HG02885 (cell line): Measurements from ENCODE around the gene CAMK1D.

Source experiments
- ATAC-seq: cut with Tn5 transposase; IDR thresholded peaks from one replicate; pipeline ENCODE4 v1.9.1; 2021; ENCODE audit warnings: mild to moderate bottlenecking; ENCODE audit not compliant: unreplicated experiment, poor library complexity

CAMK1D gene

DNA sequence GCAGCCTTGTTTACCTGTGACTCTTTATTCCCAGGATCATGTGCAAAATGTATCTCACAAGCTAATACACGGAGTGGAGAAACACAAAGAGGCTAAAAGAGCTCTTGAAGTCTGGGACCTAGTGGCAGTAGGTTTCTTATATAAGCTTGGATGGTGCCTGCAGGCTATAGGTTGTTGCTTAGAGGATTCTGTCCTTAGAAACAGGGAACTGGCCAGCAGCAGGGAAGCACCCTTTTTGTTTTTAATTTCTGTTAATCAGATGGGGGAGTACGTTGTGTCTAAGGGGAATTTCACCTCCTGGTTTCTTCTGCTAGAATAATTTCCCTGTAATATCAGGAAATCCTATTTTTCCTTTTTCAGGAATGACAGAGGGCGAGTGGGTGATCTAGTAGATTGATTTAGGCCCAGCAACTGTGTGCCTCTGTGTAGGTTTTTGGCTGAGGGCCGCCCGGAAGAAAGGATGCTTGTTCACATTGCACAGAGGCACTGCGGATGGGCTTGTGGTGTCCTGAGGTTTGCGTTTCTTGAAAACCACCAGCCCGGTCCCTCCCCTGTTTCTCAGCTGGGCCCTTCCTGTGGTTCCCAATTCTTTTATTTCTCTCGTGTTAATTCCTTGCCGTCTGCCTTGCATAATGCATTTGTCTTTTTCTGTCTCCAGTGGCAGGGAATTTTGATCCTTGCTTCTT, 158.0 kb downstream of the CAMK1D start:
- no peak for ATAC-seq

DNA sequence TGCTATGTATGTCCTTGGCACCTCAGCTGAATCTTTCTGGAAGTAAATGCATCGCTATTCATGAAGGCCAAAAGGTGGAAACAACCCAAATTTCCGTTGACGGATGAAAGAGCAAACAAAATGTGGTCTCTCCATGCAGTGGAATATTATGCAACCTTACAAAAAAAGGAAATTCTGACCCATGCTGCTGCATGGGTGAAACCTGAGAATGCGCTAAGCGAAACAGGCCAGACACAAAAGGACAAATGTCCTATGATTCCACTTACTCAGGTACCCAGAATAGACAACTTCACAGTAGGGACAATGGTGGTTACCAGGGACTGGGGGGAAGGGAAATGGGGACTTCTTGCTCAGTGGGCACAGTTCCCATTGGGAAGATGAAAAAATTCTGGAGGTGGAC, 158.8 kb downstream of the CAMK1D start:
- ATAC-seq = no peak

DNA sequence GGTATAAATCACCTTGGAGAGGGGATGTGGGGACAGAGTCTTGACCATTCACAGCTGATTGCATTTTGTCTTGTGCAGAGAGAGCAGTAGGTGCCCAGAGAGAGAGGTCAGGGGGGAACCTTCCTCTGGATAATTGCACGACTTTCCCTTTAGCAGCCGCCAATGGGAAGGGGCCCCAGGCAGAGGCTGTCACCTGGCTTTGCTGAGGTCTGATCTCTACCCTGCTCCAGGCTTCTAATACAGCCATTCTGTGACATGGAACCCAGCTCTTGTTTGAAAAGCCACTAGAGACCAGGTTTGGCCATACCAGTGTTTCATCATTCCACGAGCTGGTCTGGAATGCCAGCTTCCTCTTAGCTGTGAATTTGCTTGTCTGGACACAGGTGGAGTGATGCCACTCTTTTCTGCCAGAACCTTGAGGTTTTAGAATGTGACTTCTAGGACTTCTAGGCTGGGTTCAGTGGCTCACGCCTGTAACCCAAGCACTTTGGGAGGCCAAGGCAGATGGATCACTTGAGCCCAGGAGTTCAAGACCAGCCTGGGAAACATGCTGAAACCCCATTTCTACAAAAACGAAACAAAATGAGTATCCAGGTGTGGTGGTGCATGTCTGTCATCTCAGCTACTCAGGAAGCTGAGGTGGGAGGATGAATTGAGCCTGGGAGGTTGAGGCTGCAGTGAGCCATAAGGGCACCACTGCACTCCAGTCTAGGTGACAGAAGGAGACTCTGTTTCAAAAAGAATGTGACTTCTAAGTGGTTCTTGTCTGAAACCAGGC, 159.9 kb downstream of the CAMK1D start:
- ATAC-seq = no peak

DNA sequence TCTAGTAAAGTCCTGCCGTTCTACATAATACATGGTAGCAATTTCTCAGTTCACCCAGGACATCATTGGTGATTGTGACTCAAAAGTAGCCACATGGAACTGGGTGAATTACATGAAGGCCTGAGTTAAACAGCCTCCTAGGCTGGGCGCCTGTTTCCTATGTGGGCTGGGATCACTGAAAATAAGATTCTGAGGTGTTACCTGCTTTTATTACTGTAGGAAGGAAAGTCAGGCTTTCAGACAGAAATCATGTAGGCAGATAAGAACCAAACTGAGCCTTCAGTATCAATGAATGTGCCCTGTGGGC, 160.4 kb downstream of the CAMK1D start:
- ATAC-seq = no peak

DNA sequence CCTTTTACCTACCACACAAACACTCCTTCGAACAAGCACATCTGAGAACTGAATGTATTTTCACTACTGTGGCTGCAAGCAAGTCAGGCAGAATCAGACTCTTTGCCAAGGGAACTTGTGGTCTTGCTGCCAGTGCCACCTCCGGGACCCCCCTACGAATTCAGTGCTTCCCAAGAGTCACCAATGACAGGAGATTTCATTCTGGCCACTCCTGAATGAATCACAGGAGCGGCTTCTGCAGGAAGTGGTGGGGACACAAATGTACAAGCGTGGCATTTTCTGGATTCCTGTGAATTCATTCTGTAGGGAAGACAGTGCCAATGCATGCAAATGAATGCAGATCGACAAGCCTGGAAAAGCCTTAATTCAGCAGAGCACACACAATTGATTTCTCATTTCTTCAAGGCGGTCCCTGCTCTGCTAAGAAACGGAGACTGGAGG, 161.2 kb downstream of the CAMK1D start:
- ATAC-seq = no peak

DNA sequence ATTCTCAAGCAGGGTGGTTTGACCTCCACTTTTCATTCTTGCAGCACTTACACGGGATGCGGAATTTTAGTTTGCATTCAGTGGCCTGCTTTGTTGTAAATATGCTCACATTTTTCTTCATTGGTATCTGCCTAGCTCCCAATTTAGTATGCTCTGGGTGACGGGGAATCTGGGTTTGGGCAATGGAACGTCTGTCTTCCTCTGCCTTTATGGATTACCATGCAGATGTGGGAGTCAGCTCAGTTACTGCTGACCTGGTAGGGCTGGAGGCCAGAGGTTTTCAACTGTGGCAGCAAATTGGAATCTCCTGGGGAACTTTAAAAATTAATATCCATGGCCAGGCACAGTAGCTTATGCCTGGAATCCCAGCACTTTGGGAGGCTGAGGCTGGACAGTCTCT, 161.6 kb downstream of the CAMK1D start:
- ATAC-seq = no peak

DNA sequence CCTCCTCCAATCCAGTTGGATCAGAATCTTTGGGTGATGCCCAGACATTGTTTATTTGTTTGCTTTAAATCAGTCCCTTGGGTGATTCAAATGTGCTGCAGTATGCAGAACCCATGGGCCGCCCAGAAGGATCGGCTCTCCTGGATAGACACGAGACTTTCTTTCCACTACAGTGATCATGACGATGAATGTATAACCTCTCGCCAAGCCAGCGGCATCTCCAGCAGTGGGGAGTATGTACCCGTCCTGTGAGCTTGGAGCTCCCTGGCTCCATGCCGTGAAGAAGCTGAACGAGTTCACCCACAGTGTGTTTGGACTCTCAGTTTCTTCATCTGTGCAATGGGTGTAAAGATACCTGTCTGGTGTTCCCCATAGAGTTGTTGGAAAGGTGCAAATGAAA, 162.3 kb downstream of the CAMK1D start:
- no peak for ATAC-seq

DNA sequence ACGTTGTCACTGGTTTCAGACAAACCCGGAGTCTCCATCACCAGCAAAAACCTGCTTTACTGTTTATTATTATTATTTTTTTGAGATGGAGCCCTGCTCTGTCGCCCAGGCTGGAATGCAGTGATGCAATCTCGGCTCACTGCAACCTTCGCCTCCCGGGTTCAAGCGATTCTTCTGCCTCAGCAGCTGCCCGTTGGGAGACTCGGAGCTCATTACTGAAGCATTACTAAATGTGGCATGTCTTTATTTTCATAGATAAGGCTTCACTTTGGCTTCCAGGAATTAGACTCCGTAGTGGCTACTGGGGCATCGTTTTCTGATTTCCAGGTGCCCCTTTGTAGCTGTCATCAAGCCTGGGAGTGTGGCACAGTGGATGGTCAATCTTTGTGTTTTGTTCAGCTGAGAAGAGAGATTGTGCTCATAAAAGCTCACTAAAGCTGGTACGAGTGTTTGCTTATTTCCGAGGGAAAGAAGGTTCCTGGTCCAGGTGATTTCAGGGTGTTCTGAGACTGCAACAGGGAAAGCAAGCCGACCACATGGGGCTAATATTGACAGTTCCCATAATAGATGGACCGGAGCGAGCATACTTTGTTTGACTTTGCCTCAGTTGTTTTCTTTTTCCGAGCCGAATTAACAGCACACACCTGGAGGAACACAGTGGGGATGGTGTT, 163.1 kb downstream of the CAMK1D start:
- ATAC-seq = no peak

DNA sequence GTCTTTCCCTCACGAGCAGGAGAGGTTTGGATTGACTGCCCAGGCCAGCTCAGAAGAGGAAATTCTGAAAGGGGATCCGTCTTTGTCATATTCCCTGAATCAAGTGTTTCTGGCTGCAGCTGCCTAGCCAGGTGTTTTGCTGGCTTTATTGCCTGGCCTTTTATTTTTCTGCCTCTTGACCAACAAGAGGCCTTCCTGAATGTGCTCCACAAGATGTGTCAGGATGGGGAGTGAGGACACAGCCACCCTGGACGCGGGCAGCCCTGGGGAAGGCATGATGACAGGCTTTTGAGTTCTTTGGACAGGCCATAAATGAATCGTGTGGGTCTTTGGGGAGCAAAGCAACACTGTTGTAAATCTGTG, 163.6 kb downstream of the CAMK1D start:
- ATAC-seq = no peak

DNA sequence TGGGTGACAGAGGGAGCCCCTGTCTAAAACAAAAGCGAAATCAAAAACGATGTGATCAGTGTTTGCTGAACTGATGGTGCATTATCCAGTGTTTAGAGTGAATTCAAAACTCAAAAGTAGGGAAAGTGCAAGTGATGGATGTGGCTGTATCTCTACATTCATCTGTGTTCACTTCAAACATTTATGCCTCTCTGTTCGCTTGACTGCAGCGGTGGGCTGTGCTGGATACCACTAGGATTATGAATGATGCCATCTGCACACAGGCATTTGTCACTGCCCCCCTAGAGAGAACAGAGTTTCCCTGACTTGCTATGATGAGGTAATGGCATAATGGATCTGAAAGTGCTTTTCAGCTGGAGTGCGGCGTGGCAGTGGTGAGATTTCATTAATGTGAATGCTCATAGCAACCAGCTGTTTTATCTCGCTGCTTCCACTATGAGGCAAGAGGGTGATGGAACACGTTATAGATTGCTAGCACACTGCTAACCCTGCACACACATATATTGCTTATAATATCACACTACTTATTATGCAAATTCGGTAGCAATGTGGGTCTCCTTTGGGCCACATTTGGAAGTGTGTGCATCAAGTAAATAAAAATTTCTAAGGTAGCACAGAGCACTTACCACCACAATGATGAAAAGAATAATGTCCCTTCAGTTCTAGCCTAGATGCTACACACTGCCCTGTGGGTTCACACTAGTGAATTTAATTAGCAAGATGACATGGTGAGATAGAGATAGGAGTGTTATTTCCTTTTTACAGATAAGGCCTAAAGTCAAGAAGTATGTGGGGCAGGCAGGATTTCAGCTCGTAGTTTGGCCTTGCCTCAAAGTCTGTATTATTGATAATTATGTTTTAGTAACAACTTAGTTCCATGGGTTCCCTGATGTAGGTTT, 164.7 kb downstream of the CAMK1D start:
- no peak for ATAC-seq

DNA sequence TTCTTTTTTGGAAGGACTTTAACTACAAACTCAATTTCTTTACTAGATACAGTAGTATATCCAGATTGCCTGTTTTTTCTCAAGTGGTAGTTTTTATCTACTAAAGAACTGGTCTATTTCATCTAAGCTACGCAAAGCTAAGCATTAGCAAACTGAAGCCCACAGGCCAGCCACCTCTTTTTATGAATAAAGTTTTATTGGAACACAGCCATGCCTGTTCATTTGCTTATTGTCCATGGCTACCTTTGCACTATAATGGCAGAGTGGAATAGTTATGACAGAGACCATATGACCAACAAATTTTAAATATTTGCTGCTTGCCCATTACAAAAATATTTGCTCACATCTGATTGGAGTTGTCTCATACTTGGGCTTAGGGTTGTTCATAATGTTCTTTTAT, 168.7 kb downstream of the CAMK1D start:
- ATAC-seq = no peak

DNA sequence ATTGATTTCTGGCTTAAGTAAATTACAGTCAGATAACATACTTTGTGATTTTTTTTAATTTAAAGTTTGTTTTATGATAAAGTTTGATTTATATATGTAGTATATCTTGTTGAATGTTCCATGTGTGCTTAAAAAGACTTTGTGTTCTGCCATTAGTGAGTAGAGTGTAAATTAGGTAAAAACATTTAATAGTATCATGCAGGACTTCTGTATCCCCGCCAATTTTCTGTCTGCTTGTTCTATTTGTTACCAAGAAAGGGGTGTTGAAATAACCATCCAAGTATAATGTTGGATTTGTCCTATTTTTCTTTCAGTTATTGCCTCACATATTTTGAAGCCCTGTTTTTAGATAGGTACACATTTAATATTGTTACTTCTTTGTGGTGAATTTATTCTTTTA, 172.1 kb downstream of the CAMK1D start:
- no peak for ATAC-seq

DNA sequence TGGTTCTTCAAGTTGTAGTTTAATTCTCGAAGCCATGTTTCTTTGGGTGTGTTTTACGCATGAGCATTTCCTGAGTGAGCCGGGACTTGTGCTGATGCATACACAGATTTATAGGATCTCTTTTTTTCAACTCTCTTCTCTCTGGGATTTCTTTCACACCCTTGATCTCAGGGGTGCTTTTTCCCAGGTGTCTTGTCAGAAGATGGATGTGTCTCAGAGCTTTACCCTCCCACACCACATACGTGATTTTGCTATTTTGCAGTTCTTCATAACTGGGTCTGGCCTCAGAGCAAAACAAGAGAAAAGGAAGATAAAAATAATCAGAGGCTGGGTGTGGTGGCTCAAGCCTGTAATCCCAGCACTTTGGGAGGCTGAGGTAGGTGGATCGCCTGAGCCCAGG, 177.0 kb downstream of the CAMK1D start:
- ATAC-seq = no peak

DNA sequence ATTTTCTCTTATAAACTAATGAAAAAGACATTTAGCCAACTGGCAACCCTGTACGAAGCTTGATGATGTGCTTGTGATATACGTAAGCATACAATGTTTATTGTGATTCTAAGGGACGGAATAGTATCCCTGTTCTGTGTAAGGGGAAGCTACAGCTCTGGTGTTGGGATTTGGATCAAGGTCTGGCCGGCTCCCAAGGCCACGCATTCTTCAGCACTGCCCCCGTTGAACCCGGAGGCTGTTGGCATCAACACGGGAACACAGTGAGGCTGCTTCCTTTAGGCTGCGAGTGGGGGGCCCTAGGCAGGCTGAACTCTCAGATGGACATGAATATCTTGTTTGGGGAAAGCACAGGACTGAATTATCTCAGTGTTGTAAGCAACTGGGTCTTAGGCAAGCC, 180.6 kb downstream of the CAMK1D start:
- no peak for ATAC-seq

DNA sequence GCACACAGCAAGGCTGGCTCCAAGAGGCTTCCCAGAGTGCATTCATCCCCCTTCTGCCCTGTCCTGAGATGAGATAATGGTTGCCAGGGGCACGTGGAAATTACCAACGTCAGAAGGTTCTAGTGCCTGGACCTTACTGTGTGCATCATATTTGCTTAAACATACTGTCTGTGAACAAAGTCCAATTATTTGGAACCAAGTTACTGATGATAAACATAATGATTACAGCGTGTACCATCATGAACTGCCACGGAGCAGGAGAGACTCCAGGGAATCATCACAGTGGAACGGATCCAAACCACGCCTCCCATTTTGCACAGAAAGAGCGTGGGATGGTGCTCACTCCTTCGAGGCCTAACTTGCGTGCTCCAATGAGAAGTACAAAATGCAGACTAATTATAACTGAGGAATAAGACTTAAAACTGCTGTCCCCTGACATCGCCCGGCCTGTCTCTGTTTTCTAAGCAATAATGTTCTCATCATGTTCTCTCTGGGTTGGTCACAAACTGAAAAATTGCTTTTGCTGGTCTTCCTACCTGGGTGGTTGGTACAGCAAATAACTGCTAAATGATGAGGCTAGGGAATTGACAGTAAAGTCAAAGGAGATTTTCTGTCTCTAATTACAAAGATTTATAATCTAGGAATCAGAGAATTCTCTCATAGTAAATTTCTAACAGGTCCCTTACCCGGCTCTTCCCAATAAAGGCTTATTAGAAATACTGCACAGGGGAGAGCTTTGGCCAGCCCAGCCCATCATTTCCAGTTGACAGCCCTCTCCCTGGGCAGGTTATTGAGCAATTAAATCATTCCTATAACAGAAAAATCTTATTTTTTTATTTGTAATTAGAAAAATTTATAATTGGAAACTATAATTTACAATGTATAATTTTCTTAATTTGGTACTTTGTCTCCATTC, 182.2 kb downstream of the CAMK1D start:
- ATAC-seq = no peak

DNA sequence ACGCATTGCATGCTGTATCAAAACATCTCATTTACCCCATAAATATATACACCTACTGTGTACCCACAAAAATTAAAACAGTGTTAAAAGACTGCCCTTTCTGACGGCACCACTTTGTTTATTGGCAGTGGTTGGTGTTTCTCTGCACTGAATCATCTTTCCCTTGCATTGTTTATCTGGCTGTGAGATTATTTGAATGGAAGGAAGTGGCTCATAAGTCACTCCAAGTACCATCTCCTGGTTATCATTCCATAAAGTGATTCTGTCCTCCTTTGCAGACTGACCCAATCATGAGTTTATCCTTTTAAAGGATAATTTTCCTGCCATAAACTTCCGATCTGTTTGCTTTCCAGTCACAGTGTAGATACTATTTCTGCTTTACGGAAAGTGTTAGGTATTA, 183.8 kb downstream of the CAMK1D start:
- no peak for ATAC-seq

DNA sequence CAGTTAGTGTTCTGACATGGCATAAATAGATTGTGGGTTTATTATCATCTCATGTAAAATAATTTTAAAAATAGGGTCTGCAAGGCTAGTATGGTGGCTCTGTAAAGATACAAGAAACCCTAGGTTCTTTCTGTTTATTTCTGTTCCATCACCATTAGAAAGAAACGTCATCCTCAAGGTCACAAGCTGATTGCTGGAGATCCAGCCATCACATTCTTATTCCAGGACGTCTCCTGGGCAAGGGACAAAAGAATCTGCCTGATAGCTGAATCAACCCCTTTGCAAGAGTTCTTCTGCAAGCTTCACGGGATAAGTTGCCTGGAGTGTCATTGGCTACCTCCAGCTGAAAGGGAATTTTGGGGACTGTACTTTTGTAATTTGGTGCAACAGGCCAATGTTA, 184.4 kb downstream of the CAMK1D start:
- ATAC-seq = no peak

DNA sequence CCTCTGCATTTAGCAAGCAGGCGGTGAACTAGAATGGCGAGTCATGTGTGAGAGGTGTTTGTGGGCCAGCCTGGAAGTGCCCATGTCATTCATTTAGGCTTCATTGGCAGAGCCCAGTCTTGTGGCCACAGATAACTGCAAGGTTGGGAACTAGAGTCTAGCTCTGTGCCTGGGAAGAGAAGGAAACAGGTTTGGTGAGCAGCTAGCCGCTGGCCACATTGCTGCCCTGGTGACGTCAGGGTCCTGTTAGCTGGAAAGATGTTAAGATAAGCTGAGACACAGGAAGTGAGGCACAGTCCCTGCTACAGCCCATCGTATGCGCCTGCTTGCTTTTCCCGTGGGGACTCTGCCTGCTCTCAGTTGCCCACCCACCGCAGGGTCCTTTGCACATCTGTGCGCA, 185.5 kb downstream of the CAMK1D start:
- ATAC-seq = no peak

DNA sequence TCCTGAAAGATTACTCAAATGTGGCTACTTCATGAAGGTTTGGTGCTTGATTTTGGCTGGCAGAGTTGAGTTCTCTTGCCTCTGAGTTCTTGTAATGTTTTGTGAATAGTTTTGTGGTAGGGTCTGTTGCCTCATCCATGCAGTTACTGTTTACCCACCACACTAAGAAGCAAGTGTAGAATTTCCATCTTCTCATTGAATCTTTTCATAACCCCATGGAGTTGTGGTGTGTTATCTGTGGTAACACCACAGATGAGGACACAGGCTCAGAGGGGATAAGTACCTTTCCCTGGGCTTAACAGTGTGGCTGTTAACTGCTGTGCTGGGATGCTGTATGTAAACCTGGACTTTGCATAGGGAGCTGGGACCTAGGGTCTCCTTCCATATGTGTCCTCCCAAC, 186.3 kb downstream of the CAMK1D start:
- no peak for ATAC-seq

DNA sequence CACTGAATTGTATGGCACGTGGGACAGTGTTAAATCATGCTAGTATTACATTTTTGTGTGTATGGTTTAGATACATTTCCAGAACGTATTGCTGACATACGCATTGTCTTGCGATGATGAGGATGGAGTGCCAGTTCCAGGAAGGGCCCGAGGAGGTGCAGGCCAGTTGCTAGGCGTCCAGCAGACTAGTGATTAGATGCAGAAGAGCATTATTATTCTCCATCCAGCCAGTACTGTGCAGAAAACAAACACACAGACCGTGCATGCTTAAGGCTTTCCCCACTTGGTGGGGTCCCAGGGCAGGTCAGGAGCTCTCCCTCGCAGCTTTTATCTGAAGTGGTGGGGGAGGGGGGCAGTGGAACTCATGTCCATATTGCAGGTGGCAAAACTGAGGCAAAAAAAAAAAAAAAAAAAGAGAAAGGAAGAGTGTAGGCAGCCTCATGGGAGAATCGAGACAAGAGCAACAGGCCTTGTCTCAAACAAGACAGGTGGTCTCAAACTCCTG, 189.2 kb downstream of the CAMK1D start:
- ATAC-seq = no peak
